Thoracic aorta (tissue), 2 donors: ENCODE results near the gene RNASE7. TPM values are rescaled to one million over a fixed set of nuclear protein-coding genes. Genes with fewer than 3 reads are reported as not detected.
A peak's percentile ranks its signal among the peaks of the same experiment; 100 is the strongest.

ENCODE experiments used
- ATAC-seq: fragments of 150-250 bp; one replicate; pipeline ENCODE4 v1.8.0; 2017; ENCODE audit warnings: low read depth; ENCODE audit not compliant: insufficient number of reproducible peaks, low FRiP score
- DNase-seq: peaks from one replicate; pipeline ENCODE4 v3.0.0-alpha.2; 2020; ENCODE audit warnings: low spot score
- H3K27ac ChIP-seq, 2 donors: fragments of 200-600 bp; sonication (generic); 1 replicate in 1 of 2; 2 replicates in 1 of 2; pipeline ENCODE4 v1.5.1; 2016; ENCODE audit warnings: mild to moderate bottlenecking in 2 of 2, moderate library complexity in 2 of 2
- H3K27me3 ChIP-seq: fragments of 200-600 bp; sonication (generic); replicated peaks from 2 replicates; pipeline ENCODE4 v1.6.0; 2016; ENCODE audit warnings: mild to moderate bottlenecking; ENCODE audit not compliant: insufficient read depth
- H3K36me3 ChIP-seq: fragments of 200-600 bp; sonication (generic); one replicate; pipeline ENCODE4 v1.5.1; 2016
- H3K4me1 ChIP-seq, 2 donors: fragments of 200-600 bp; sonication (generic); 1 replicate in 1 of 2; 2 replicates in 1 of 2; pipeline versions ENCODE4 v1.5.1 to v1.6.0; 2016; ENCODE audit warnings: low read depth in 2 of 2, mild to moderate bottlenecking in 1 of 2; ENCODE audit not compliant: control insufficient read depth in 1 of 2
- H3K4me3 ChIP-seq: fragments of 200-600 bp; sonication (generic); 2 replicates; pipeline ENCODE4 v1.5.1; 2016; ENCODE audit warnings: mild to moderate bottlenecking
- H3K9me3 ChIP-seq: fragments of 200-600 bp; sonication (generic); 2 replicates; pipeline ENCODE4 v1.5.1; 2016
- total RNA-seq, 2 donors: library from RNA; depleted of rRNA; stranded (reverse); fragments of >200 nt; gene quantifications; one replicate each; pipeline versions ENCODE4 v1.1.0 to v1.2.3, GENCODE V29; 2016
- TF ChIP-seq, protein P1 (sequence below): fragments of 200-600 bp; sonication (generic); IDR thresholded peaks from one replicate; pipeline ENCODE4 v1.5.1; 2019; ENCODE audit warnings: antibody characterized with exemption

RNASE7 gene
- total RNA-seq, 2 donors from 2014 or later = 0.27 TPM; not detected in 1

DNA sequence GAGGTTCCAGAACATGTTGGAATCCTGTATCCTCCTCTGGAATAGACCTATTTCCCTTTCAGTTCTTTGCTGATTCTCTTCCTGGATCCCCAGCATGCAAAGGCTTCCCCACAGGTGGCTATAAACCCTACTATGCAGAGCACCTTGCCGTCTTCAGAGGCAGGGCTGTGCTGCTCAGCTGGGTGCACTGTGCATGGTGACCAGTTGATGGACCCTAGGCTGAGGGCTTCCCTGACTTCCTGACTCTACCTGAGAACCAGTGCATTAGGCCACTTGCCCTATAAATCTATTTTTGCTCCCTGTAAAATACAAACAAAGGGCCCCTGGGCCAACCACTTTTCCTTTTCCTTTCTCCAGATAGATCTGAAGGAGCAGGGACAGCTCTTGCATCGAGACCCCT, 42.2 kb downstream of the RNASE7 start:
- no peak for ATAC-seq
- Histone ChIP-seq H3K36me3 (peaks cover 60% of the 10 kb centered on the region), H3K27ac (no peak overlapping the region), H3K4me1 (no peaks in the 10 kb centered on the region), H3K4me3 (no peak overlapping the region), H3K9me3 (no peaks in the 10 kb centered on the region), H3K27me3 (no peaks in the 10 kb centered on the region)
- TF ChIP-seq, protein P1, sequence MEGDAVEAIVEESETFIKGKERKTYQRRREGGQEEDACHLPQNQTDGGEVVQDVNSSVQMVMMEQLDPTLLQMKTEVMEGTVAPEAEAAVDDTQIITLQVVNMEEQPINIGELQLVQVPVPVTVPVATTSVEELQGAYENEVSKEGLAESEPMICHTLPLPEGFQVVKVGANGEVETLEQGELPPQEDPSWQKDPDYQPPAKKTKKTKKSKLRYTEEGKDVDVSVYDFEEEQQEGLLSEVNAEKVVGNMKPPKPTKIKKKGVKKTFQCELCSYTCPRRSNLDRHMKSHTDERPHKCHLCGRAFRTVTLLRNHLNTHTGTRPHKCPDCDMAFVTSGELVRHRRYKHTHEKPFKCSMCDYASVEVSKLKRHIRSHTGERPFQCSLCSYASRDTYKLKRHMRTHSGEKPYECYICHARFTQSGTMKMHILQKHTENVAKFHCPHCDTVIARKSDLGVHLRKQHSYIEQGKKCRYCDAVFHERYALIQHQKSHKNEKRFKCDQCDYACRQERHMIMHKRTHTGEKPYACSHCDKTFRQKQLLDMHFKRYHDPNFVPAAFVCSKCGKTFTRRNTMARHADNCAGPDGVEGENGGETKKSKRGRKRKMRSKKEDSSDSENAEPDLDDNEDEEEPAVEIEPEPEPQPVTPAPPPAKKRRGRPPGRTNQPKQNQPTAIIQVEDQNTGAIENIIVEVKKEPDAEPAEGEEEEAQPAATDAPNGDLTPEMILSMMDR = no peak
- DNase-seq = no peak

- TF ChIP-seq, protein P1 = no peak
- Histone ChIP-seq H3K27me3 (no peaks in the 10 kb centered on the region), H3K4me1 (no peaks in the 10 kb centered on the region), H3K9me3 (no peaks in the 10 kb centered on the region), H3K4me3 (no peak overlapping the region), H3K27ac (no peak overlapping the region), H3K36me3 (peaks cover 54% of the 10 kb centered on the region)
- ATAC-seq (no peak), DNase-seq (no peak)
Observed at GRCh38 chr14:21084998-21085853, 43.1 kb downstream of the RNASE7 start.

DNA sequence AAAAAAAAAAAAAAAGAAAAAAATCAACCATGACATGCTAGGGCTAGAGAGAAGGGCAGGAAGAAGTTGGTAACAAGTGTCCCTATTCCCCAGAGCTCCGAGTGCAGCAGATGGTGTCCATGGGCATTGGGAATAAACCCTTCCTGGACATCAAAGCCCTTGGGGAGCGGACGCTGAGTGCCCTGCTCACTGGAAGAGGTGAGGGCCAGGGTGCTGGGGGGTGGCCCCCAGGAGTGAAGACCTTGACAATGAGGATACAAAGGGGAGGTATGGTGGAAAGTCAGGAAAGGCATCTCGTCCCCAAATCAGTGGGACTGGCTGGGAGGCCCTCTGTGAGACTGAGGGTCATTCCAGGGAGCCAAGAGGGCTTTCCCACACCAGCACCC, 44.7 kb downstream of the RNASE7 start:
- H3K4me1 ChIP-seq = no peaks in the 10 kb centered on the region
- TF ChIP-seq, protein P1 = no peak
- H3K36me3 ChIP-seq = peaks cover 48% of the 10 kb centered on the region
- DNase-seq (no peak), ATAC-seq (no peak)
- H3K27me3 ChIP-seq = no peaks in the 10 kb centered on the region
- peak overlapping the region; percentile 18 to 56 for H3K27ac ChIP-seq
- no peaks in the 10 kb centered on the region for H3K9me3 ChIP-seq
- no peak overlapping the region for H3K4me3 ChIP-seq

GRCh38 chr14:21087294-21088091, 45.3 kb downstream of the RNASE7 start:
- DNase-seq = no peak
- Histone ChIP-seq H3K4me3 (no peak overlapping the region), H3K9me3 (no peaks in the 10 kb centered on the region), H3K36me3 (peaks cover 44% of the 10 kb centered on the region), H3K4me1 (peaks cover 0 to 4% of the 10 kb centered on the region in 2 donors), H3K27ac (peak overlapping the region; percentile 18 to 56), H3K27me3 (no peaks in the 10 kb centered on the region)
- ATAC-seq = peak; percentile 29
- TF ChIP-seq, protein P1 = no peak

GRCh38 chr14:21088687-21089086, 46.5 kb downstream of the RNASE7 start:
- H3K9me3 ChIP-seq = no peaks in the 10 kb centered on the region
- TF ChIP-seq, protein P1 = no peak
- ATAC-seq (no peak), DNase-seq (no peak)
- no peak overlapping the region for H3K27ac ChIP-seq
- peaks cover 38% of the 10 kb centered on the region for H3K36me3 ChIP-seq
- no peaks in the 10 kb centered on the region for H3K27me3 ChIP-seq
- H3K4me1 ChIP-seq = peaks cover 0 to 4% of the 10 kb centered on the region in 2 donors
- H3K4me3 ChIP-seq = no peak overlapping the region
